Caco-2 (cell line): Measurements from ENCODE around the gene ADARB2. TPM values are rescaled to one million over a fixed set of nuclear protein-coding genes. Genes with fewer than 3 reads are reported as not detected.

Source experiments
- BruUV-seq: library from RNA; stranded (reverse); fragments of 400-500 nt; replicated peaks from 2 replicates; lab custom pipeline; 2021; lab: Mats Ljungman, UMichigan
- CTCF ChIA-PET: fragments of 300-600 bp; sonication (Branson Sonifier 250); formaldehyde crosslinking; loops from one replicate; lab custom pipeline; 2022; ENCODE audit warnings: antibody characterized with exemption; lab: Charles Lee
- POLR2A ChIA-PET: fragments of 300-600 bp; sonication (Branson Sonifier 250); formaldehyde crosslinking; loops from one replicate; lab custom pipeline; 2022; ENCODE audit warnings: antibody characterized with exemption; lab: Charles Lee
- DNase-seq, 2 experiments: peaks; one replicate each; pipeline versions ENCODE4 v3.0.0 to v3.0.0-alpha.2; 2020 to 2022
- H3K27me3 ChIP-seq: replicated peaks from 2 replicates; pipeline ENCODE4 v1.6.0; 2011; ENCODE audit warnings: low read length; ENCODE audit not compliant: control insufficient read depth, insufficient read depth
- H3K36me3 ChIP-seq: 2 replicates; pipeline ENCODE4 v1.5.1; 2011; ENCODE audit warnings: low read length; ENCODE audit not compliant: control insufficient read depth, insufficient read depth
- H3K4me1 ChIP-seq: fragments of 250-450 bp; sonication (Bioruptor Pico); 2 replicates; pipeline ENCODE4 v1.5.1; 2020; ENCODE audit warnings: mild to moderate bottlenecking
- H3K4me3 ChIP-seq: 2 replicates; pipeline ENCODE4 v1.5.1; 2011; ENCODE audit warnings: low read depth, mild to moderate bottlenecking, control low read depth, low read length
- H3K9me3 ChIP-seq: fragments of 250-450 bp; sonication (Bioruptor Pico); 2 replicates; pipeline ENCODE4 v1.5.1; 2020; ENCODE audit warnings: mild to moderate bottlenecking, moderate library complexity
- H3K27ac Mint-ChIP-seq: one replicate; pipeline ENCODE4 v1.8.0; 2022; ENCODE audit warnings: mixed read lengths; ENCODE audit not compliant: unreplicated experiment
- H3K27me3 Mint-ChIP-seq: one replicate; pipeline ENCODE4 v1.8.0; 2022; ENCODE audit warnings: mixed read lengths; ENCODE audit not compliant: insufficient read depth, unreplicated experiment
- H3K36me3 Mint-ChIP-seq: one replicate; pipeline ENCODE4 v1.8.0; 2022; ENCODE audit warnings: mild to moderate bottlenecking, mixed read lengths; ENCODE audit not compliant: insufficient read depth, unreplicated experiment
- H3K4me1 Mint-ChIP-seq: one replicate; pipeline ENCODE4 v1.8.0; 2022; ENCODE audit warnings: low read depth, mixed read lengths; ENCODE audit not compliant: unreplicated experiment
- H3K4me3 Mint-ChIP-seq: one replicate; pipeline ENCODE4 v1.8.0; 2022; ENCODE audit warnings: mild to moderate bottlenecking, moderate library complexity, mixed read lengths; ENCODE audit not compliant: unreplicated experiment
- H3K9me3 Mint-ChIP-seq: one replicate; pipeline ENCODE4 v1.8.0; 2022; ENCODE audit warnings: mixed read lengths; ENCODE audit not compliant: unreplicated experiment
- CTCF ChIP-seq, 2 experiments: fragments of 200-600 bp in 1 of 2; IDR thresholded peaks; 1 replicate in 1 of 2; 2 replicates in 1 of 2; pipeline versions ENCODE4 v1.5.1 to v1.8.0; 2011 to 2022; ENCODE audit warnings: antibody characterized with exemption in 1 of 2, control low read depth in 1 of 2, inconsistent platforms in 1 of 2, low read depth in 1 of 2, low read length in 1 of 2, mild to moderate bottlenecking in 1 of 2, moderate library complexity in 1 of 2; ENCODE audit not compliant: insufficient read depth in 1 of 2, severe bottlenecking in 1 of 2, unreplicated experiment in 1 of 2
- intact Hi-C: fragments of 100-400 bp; cut with micrococcal nuclease; formaldehyde crosslinking; loops from one replicate; pipeline ENCODE4 v1.10.0; 2022; ENCODE audit not compliant: unreplicated experiment
- total RNA-seq: library from RNA; stranded (reverse); gene quantifications from 2 replicates; pipeline ENCODE4 v1.2.3, GENCODE V29; 2022

The ADARB2 gene
- total RNA-seq, 1 experiment from 2014 or later, result 0.27 TPM

- Histone ChIP-seq H3K4me3 (no peak overlapping the region), H3K27me3 (peaks cover 2% of the 10 kb centered on the region; the same call in 1 of the 2 replicates), H3K36me3 (no peaks in the 10 kb centered on the region), H3K4me1 (no peaks in the 10 kb centered on the region), H3K9me3 (no peaks in the 10 kb centered on the region)
- no peak for TF ChIP-seq CTCF (IDR thresholded peaks at IDR 0.05; ENCODE audit: insufficient read depth in 1 of 2, low read depth in 1 of 2, low read length in 1 of 2, severe bottlenecking in 1 of 2, unreplicated experiment in 1 of 2)
- H3K27me3 Mint-ChIP-seq, result peaks cover 19% of the 10 kb centered on the region
- no peak overlapping the region for H3K27ac Mint-ChIP-seq
- H3K36me3 Mint-ChIP-seq, result no peaks in the 10 kb centered on the region
- BruUV-seq, result no TSS peak
- H3K4me3 Mint-ChIP-seq, result no peak overlapping the region
- ChIA-PET POLR2A (no interaction called here), CTCF (interaction anchor here (0.7 kb wide), 2 partner anchors 89 to 90 kb away, joined by 3 read pairs; no protein-coding TSS in a partner anchor)
- H3K9me3 Mint-ChIP-seq, result no peaks in the 10 kb centered on the region
- H3K4me1 Mint-ChIP-seq, result no peaks in the 10 kb centered on the region
- intact Hi-C loops, result no loop called here
- DNase-seq, result peak in 1 of 2 experiments; percentile 29
Observed at GRCh38 chr10:1166828-1167275, 570.5 kb downstream of the ADARB2 start.

- intact Hi-C loops, result no loop called here
- no peak for TF ChIP-seq CTCF (IDR thresholded peaks at IDR 0.05; ENCODE audit: insufficient read depth in 1 of 2, low read depth in 1 of 2, low read length in 1 of 2, severe bottlenecking in 1 of 2, unreplicated experiment in 1 of 2)
- H3K27me3 Mint-ChIP-seq, result peaks cover 19% of the 10 kb centered on the region
- H3K36me3 Mint-ChIP-seq, result no peaks in the 10 kb centered on the region
- no peak overlapping the region for H3K27ac Mint-ChIP-seq
- H3K9me3 Mint-ChIP-seq, result no peaks in the 10 kb centered on the region
- Histone ChIP-seq H3K4me3 (no peak overlapping the region), H3K4me1 (no peaks in the 10 kb centered on the region), H3K36me3 (no peaks in the 10 kb centered on the region), H3K27me3 (peaks cover 2% of the 10 kb centered on the region; the same call in 1 of the 2 replicates), H3K9me3 (no peaks in the 10 kb centered on the region)
- CTCF ChIA-PET, result interaction anchor here (0.7 kb wide), 1 partner anchor 91 kb away, joined by 3 read pairs; no protein-coding TSS in a partner anchor
- no peaks in the 10 kb centered on the region for H3K4me1 Mint-ChIP-seq
- H3K4me3 Mint-ChIP-seq, result no peak overlapping the region
- BruUV-seq, result no TSS peak
- DNase-seq, result peak in 1 of 2 experiments; percentile 31
- POLR2A ChIA-PET, result no interaction called here
Observed at GRCh38 chr10:1166101-1166827, 571.1 kb downstream of the ADARB2 start.

GRCh38 chr10:1163831-1164230 is 573.5 kb downstream of the ADARB2 start:
- Mint-ChIP-seq H3K27ac (no peak overlapping the region), H3K4me3 (no peak overlapping the region), H3K27me3 (peaks cover 19% of the 10 kb centered on the region), H3K4me1 (no peaks in the 10 kb centered on the region), H3K9me3 (no peaks in the 10 kb centered on the region), H3K36me3 (no peaks in the 10 kb centered on the region)
- CTCF ChIA-PET, result no interaction called here
- no TSS peak for BruUV-seq
- peaks cover 2% of the 10 kb centered on the region; the same call in 1 of the 2 replicates for H3K27me3 ChIP-seq
- TF ChIP-seq CTCF (IDR thresholded peaks at IDR 0.05; ENCODE audit: insufficient read depth in 1 of 2, low read depth in 1 of 2, low read length in 1 of 2, severe bottlenecking in 1 of 2, unreplicated experiment in 1 of 2), result no peak
- H3K4me3 ChIP-seq, result no peak overlapping the region
- intact Hi-C loops, result no loop called here
- H3K36me3 ChIP-seq, result no peaks in the 10 kb centered on the region
- H3K4me1 ChIP-seq, result no peaks in the 10 kb centered on the region
- no peak for DNase-seq
- no peaks in the 10 kb centered on the region for H3K9me3 ChIP-seq
- POLR2A ChIA-PET, result no interaction called here
